Measurements from ENCODE around the gene SETSIP.

DNA sequence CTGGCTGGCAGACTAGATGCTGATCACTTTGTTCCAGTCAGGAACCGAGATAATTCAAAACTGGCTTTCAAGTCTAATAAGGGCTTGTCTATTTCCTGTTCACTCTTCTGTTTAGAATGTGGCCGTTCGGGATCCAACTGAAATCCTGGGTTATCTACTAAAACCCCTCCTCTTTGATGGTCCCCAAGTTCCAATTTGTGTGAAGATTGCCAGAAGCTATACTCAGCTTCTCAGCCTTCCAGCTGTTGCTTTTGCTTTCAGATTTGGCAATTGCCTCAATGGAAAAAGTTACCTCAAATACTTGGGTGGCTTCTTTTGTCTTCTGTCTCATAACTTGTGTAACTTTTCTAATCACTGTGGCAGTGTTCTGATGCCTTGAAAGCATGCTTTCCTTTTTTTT, 48.7 kb upstream of the SETSIP start:
- TF ChIP-seq POLR2AphosphoS5 (IDR thresholded peaks at IDR 0.05) (no peak), POLR2A (IDR thresholded peaks at IDR 0.05) (no peak)
- TF ChIP-seq, protein P1, sequence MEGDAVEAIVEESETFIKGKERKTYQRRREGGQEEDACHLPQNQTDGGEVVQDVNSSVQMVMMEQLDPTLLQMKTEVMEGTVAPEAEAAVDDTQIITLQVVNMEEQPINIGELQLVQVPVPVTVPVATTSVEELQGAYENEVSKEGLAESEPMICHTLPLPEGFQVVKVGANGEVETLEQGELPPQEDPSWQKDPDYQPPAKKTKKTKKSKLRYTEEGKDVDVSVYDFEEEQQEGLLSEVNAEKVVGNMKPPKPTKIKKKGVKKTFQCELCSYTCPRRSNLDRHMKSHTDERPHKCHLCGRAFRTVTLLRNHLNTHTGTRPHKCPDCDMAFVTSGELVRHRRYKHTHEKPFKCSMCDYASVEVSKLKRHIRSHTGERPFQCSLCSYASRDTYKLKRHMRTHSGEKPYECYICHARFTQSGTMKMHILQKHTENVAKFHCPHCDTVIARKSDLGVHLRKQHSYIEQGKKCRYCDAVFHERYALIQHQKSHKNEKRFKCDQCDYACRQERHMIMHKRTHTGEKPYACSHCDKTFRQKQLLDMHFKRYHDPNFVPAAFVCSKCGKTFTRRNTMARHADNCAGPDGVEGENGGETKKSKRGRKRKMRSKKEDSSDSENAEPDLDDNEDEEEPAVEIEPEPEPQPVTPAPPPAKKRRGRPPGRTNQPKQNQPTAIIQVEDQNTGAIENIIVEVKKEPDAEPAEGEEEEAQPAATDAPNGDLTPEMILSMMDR (IDR thresholded peaks at IDR 0.05): no peak

Data from stomach (tissue), 4 donors.